ENCODE results near the gene SPIN2B.

The SPIN2B gene

DNA sequence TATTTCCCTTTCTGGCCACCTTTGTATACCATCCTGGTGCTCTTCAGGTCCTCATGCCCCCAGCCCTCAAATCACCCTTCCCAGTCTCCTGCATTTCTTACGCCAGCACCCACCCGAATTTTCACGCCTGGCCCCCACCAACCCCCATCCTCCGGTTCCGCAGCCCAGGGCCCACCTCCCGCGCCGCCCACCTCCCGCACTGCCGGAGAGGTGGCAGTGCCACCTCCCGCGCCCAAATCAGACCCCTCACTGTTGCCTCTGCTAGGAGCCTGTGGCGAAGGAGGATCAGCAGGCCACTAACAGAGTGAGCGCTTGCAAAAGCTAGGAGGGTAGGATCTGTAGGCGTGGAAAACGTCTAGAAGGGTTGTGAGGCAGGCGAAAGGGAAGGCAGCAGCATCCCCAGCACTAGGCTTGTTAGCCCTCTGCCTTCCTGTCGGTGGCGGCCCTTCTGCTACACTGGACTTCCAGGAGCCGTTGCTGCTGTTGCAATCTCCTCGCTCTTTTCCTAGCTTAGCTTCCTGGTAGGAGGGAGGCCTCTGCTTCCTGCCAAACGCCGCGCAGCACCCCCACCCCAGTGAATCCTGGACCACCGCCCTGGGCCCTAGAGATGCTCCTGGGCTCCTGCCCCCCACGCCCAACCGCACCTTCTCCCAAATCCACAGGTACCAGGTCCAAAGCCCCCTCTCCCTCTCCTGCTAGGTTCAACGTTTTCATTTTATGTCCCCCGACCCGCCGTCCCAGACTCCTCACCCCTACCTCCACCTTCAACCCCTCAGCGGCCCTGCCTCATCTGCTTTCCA is 51.0 kb downstream of the SPIN2B start:
- DNase-seq = no peak

Data from left hindlimb (tissue), 1 donor.